GM19025 (cell line): ENCODE results near the gene WDR36.

ENCODE experiments used
- ATAC-seq: cut with Tn5 transposase; IDR thresholded peaks from one replicate; pipeline ENCODE4 v1.9.1; 2021; ENCODE audit warnings: mild to moderate bottlenecking, low read depth, moderate library complexity; ENCODE audit not compliant: unreplicated experiment

The WDR36 gene

DNA sequence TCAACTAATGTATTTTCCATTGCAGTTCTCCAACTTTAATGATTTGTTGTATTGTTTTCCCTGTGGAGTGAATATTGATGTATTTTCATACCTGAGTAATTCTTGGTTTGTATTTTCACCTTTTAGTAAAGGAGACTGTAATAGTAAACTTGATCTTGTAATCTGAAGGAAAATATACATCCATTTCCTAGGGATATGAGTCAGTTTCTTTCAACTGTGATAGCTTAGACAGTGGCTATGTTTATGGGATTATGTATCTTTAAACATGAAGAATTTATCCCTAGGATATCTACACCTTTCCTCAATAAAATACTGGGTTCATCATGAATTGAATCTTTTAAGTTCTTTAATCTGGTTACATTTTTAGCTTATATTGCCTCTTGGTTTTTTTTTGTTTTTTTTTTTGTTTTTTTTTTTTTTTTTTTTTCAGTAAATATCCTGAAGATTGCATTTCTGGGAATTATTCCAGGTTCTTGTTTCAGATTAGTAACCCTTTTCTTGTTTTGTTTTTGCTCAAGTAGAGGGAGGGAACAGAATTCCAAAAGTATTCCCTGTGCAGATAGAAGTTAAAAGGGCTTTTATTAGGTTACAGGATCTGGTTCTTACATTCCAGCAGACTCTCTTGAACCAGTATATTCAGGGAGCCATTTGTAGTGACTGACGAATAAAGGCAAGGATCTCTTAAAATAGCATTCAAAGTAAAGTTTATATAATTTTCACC, 7.1 kb downstream of the WDR36 start:
- no peak for ATAC-seq

DNA sequence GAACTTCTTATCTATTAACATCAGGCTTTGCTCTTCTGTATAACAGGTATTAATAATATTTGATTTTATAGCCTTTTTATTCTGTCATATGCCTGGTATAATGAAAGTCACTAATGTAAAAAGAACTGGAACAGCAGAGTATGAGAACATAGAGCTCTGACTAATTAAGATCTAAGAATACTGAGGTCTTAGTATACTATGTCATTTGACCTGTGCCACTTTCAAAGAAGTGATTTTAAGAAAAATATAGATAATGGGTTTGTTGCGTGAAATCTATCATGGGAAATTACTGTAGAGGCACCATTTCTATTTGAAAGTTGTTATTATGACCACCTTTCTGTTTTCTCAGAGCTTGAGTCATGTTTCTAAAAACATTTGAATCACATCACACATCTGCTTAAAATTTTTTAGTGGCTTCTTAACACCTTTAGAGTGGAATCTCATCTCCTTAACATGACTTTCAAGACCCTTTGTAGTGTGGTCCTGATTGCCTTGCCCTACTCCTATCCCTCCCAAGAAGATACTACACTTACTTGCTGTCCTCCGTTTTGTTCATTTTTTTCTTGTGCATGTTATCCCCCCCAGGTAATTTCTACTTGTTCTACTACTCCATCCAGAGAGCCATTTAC, 14.3 kb downstream of the WDR36 start:
- no peak for ATAC-seq

DNA sequence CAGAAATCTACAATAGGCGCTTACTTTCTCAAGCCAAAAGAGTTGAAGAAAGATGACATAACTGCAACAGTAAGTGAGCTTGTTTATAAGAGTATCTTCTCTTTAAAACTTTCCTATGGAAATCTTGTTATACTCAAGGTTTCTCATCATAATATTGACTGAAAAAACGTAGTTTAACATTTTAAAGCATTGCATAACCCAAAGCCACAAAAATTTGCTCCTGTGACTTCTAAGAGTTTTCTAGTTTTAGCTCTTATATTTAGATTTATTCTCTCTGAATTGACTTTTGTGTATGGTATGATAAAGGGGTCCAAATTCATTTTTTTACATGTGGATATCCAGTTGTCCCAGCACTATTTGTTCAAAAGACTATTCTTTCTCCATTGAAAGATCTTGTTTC, 15.2 kb downstream of the WDR36 start:
- ATAC-seq: no peak

DNA sequence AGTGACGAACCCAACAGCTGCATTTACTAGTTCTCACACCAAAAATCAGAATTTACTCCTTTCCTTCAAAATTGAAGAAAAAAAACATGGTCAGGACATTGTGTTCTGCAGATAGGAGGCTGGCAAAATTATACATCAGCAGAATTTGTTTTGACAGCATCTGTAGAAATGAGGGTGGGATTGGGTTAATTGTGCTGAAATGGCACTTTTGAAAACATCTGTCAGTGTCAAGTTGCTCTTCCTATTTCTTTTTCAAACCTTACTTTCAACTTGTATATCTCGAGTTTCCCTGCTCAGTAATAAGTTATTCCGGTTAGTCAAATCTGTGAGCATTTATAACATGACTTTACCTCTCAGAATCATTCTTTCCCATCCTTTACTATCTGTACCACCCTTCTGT, 19.8 kb downstream of the WDR36 start:
- ATAC-seq: no peak

DNA sequence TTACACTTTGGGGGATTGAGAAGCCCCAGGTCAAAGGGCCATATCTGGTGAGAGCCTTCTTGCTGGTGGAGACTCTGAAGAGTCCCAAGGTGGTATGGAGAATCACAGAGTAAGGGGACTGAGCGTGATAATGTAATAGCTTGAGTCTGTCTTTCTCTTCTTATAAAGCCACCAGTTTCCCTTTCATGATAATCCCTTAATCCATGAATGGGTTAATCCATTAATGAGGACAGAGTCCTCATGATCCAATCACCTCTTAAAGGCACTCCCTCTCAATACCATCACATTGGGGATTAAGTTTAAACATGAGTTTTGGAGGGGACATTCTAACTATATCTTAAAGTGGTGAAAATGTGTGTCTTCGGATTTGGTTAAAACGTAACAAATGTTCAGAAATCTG, 21.5 kb downstream of the WDR36 start:
- ATAC-seq: no peak

DNA sequence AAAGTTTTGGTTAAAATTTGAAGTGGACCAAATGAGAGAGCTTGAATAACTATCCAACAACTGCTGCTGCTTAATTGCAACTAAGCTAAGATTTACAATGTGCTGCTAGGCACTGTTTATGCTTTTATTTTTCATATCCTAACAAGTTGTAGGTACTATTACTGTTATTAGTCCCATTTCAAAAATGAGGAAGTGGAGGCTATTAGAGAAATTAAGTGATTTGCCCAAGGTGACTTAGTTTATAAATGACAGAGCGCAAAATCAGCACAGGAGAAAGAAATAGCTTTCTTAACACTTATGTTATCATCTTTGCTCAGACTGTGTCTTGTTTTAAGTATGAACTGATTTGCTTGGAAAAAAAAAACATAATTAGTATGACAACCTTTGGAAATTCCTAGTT, 23.1 kb downstream of the WDR36 start:
- ATAC-seq: no peak

DNA sequence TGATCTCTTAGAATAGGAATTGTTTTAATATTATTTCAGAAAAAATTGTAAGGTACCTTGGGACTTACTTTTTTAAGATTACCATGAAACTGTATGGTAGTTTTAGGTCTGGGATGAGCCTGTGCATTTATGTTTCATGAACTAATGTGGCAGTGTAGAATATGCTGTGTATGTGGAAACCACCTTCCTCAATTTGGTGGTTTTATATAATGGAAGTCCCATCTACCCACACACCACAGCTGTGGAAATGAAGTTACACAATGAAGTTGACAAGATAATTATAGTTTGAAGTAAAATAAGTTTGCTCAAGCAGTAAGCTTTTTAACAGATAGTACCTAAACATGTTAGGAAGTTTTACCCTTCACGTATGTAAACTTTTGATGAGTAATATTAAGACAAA, 24.4 kb downstream of the WDR36 start:
- ATAC-seq: no peak

DNA sequence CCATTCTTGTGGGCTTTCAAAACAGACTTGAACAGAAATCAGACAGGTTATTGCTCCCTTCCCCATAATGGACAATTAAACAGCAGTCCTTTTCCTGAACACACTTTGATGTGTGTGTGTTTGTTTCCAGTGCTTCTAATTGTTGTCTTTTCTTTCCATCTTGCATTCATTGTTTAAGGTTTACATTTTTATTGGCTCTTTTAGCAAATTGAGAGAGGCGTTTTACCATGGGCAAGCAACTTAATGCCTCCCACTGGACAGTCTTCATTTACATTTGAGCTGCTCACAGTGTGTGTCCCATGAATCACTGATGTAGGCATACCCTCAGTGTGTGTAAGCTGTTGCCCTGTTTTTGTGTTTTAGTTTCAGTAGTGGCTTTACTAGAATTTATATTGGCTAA, 25.0 kb downstream of the WDR36 start:
- ATAC-seq: no peak

DNA sequence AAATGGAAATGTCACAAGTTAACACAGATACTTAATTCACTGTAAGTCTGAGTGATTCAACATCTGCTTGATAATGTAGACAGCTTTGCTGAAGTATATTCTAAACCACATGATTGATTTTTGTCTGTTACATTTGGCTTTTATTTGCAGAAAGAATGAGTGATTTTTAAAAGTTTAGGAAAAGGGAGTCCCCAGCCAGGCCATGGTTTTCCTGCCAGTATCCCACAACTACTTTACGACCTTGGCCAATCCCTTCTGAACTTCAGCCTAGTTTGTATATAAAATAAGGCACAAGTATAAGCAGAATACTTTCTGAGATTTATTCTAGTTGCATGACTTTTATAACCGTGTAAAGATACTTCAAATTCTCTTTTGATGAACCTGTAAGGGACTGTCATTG, 27.1 kb downstream of the WDR36 start:
- ATAC-seq: no peak

DNA sequence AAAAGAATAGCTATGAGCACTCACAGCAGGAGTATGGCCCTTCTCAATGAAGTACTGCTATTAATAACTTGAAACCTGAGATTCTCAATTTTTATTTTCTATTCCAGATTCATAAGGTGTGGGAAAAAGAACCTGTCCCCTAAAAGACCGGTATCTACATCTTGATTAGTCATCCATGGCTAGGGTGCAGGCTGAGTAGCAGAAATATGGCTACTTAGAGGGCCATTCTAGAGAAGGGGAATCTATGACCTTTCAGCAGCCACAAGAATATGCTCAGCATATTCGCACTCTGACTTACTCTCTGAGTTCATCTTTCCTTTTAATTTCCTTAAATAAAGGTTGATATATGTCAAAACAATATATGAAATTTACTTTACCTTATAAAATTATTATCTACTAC, 27.7 kb downstream of the WDR36 start:
- no peak for ATAC-seq

DNA sequence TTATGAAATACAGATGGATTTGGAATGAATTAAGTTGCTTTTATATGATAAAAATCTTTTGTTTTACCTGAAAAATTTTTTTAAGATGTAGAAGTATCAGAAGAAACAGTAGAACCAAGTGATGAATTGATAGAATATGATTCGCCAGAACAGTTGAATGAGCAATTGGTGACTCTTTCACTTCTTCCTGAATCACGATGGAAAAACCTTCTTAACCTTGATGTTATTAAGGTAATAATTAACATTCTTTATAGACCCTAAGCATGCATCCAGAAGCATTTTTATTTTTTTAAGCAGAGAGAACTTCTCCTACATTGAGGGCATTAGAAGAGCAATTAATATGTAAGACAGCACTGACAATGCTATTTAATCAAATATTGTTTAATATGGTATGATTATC, 28.8 kb downstream of the WDR36 start:
- ATAC-seq: no peak

DNA sequence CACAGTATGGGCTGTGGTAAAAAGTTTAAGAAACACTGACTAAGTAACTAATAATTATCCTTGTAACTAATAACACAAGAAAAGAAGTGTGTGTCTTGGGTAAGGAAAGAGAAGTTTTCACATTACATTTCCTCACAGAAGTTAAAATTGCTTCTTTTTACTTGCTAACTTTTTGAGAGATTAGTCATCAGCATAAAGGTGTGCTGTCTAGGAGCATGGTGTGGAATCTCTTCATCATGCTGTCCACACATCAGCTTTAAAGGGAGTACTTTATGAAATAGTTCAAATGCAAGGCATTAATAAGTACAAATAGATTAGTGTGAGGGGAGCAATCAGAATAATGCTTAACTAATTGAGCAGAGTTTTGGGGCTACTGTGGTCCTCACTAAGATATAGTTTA, 29.8 kb downstream of the WDR36 start:
- no peak for ATAC-seq

DNA sequence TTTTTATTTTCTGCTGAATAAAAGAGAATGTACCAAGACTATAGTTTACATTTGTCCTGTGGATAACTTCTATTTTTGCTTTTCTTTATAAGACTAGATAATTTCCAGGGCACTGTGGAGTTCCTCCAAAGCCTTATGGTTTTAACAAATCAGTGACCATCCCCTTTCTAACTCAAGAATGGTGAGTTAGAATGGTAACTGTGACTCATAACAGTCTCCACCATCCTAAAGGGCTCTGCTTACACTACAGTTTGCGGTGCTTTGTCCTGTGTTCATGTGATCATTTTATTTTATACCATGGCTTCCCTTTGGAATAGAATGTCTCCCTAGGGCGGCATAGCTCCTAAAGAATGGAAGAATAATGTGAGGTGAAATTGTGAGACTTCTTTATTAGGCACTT, 30.2 kb downstream of the WDR36 start:
- no peak for ATAC-seq

DNA sequence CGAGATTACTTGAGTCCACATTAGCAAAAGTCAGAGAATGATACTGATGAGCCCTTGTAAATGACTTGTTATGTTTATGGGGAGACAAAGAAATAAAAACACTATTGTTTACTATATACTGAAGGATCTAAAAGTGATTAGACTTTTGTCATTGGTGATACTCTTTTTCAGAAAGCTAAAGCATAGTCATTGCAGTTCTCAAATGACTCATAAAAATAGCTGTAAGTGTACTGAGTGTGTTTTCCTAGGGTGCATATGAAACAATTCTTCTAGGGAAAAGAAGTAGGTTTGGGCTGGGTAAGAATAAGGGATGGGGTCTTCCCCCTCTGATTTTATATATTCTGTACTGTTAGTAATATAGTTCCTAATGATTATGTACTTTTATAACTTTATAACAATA, 32.6 kb downstream of the WDR36 start:
- ATAC-seq: no peak

DNA sequence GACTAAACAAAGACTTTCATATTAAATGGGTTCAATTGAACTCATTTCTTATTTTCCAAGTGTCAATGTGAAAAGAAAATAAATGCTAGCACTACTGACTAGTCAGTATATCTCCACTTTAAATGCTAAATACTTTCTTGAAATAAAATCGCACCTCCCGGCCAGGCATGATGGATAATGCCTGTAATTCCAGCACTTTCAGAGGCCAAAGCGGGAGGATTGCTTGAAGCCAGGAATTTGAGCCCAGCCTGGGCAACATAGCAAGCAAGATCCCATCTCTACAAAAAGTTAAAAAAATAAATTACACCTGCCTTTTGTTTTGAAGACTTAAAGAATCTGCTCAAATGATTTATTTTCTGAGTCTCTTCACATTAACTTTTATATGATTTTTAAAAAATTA, 34.7 kb downstream of the WDR36 start:
- no peak for ATAC-seq

DNA sequence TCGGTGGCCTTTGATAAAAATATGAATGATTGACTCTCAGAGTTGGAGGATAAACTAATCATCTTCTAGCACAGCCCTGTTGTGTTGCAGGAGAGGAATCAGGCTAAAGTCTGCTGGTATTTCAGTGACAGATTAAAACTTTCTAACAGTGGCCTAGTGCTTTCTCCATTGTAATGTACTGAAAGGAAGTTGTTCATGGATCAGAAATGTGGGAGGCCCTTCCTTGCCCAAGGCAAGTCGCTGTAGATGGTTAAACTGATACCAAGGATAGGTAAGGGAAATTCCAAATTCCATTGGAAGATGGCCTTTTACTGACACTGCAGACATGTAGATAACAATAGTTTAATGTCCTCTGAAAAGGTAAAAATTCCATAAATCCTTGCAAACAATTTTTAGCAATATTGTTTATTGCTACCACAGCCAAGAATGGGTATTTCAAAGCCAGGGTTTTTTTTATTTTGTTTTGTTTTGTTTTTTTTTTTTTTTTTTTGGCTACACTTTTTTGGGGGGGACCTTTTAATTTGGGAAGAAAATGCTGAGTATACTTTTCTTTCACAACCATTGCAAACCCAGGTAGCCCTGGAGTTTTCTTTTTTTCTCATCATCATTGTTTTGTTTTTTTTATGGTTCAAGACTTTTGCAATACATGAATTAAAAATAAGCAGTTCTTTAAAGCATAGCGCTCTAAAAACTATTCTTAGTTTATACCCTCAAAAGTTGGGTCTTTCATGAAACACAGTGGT, 35.5 kb downstream of the WDR36 start:
- no peak for ATAC-seq

DNA sequence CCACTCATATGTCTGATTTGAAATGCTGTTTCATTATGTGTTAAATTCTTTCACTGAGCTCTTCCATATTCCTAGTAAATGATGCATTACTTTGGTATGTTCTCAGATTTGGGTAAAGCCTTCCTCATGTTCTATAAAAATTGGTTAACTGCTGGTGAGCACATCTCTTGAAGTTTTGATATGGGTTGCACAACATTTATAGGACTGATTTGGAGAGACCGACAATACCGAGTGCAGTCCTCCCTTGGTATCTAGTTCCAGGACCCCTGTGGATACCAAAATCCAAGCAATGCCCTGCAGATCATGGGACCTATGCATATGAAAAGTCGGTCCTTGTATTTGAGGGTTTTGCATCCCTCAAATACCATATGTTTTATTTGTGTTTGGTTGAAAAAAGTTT, 37.8 kb downstream of the WDR36 start:
- ATAC-seq: no peak

DNA sequence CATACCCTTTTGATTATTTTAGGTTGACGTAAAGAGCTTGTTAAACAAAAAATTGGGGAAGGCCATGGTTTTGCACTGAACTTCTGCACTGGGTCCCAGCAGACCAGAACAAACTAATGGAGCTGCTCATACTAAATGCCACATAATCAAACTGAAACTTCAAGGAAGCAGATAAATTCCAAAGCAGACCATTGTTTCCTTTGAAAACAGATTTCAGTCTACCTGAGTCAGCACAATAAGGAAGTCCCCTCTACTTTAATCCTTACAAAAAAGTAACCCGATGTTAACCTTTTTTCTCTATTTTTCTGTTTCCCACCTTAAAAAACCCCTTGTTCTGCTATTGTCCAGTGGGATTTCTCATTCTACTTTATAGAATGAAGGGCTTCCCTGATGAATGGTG, 39.2 kb downstream of the WDR36 start:
- no peak for ATAC-seq

DNA sequence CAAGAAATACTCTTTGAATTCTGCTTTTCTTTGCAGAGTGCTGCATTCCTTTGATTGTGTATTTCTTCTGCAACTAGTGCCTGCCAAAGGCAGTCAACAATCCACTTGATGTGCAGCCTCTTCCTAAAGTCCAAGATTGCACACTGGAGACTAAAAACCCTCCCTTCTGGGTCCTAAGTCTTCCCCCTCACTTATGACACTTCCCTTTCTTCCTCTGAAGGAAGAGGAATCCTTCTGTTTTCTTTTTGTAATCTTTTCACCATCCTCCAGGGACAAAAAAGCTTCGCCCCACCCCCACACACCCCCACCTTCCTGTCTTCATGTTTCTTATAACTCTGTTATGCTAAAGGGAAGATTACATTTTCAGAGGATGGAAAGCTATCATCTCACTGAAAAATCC, 39.9 kb downstream of the WDR36 start:
- ATAC-seq: no peak

DNA sequence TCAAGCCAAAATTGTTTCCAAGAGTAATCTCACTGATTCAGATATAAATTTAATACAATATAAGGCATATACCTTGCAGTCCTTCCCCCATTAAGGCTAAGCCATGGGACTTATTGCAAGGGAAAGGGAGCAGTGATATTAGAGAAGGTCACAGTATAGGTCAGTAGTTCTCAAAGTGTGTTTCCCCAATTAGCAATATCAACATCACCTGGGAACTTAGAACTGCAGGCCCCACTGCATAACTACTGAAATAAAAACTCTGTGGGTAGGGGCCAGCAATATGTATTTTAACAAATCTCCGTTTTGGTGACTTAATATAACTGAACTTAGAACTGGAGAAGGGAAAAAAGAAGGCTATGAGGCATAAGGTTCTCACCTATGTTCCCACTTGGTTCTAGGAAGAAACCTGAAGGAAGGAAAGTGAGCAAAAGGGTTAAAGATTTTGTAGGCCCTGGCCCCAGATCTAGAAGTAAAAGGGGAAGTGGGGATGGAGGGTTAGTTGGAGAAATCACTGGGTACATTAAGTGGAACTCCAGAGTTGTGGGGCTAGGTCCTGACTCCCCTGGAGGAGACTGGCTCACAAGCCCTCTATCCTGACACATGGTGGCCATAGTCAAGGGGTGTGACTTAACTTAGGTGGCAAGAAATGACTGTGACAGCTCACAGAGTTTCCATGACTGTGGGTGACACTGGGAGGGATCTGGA, 40.7 kb downstream of the WDR36 start:
- ATAC-seq: no peak

DNA sequence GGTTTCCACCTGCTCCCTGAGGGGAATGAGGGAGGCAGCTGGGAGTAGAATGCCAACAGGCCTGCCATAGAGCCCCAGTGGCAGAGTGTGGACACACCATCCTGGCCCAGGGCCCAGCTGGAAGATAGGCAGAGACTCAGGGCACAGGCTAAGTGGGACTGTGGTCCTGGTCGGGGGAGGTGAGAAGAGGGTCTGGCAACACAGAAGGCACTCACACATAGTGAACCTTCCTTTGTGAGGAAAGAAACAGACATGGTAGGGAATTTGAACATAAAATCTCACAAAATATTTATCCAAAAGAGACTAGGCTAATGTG, 41.2 kb downstream of the WDR36 start:
- no peak for ATAC-seq

DNA sequence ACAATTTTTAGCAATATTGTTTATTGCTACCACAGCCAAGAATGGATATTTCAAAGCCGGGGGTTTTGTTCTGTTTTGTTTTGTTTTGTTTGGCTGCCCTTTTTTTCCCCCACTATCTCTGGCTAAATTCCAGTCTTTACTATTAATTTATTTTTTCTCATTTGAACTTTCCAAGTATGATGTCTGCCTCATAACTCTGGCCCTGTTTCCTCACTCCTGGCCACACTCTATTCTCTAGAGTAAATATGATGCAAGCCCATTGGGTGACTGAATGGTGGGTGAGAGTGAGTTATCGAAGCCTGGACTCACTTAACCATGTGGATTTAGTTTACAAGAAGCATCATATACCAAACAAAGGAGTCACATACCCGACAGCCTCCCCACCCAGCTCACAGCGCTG, 41.9 kb downstream of the WDR36 start:
- ATAC-seq: no peak
